HCT116 (cell line): ENCODE data around the gene GRIK3. TPM values are rescaled to one million over a fixed set of nuclear protein-coding genes. Genes with fewer than 3 reads are reported as not detected.

Experiments used
- ATAC-seq: fragments of 200-7000 bp; cut with Tn5 transposase; 2 replicates; pipeline ENCODE4 v1.9.1; 2020; ENCODE audit warnings: mild to moderate bottlenecking, moderate library complexity
- Bru-seq: library from RNA; stranded (reverse); fragments of 400-500 nt; gene quantifications from one replicate; lab custom pipeline; 2021; lab: Mats Ljungman, UMichigan
- BruChase-seq, 2 experiments: library from RNA; stranded (reverse); fragments of 400-500 nt; gene quantifications; one replicate each; lab custom pipeline; 2021; lab: Mats Ljungman, UMichigan
- BruUV-seq: library from RNA; stranded (reverse); fragments of 400-500 nt; replicated peaks from 2 replicates; lab custom pipeline; 2021; lab: Mats Ljungman, UMichigan
- CTCF ChIA-PET: fragments of 300-600 bp; sonication (Branson Sonifier 250); formaldehyde crosslinking; loops from one replicate; lab custom pipeline; 2021; ENCODE audit warnings: antibody characterized with exemption; lab: Charles Lee
- POLR2A ChIA-PET: fragments of 300-600, 350-600 bp; sonication (Branson Sonifier 250); formaldehyde crosslinking; loops from one replicate; lab custom pipeline; 2021; ENCODE audit warnings: antibody characterized with exemption; lab: Charles Lee
- RAD21 ChIA-PET, 2 experiments: fragments of 300-600 bp; sonication (Branson Sonifier 250); formaldehyde crosslinking; loops; one replicate each; lab custom pipeline; 2023; ENCODE audit warnings: low total read pairs in 2 of 2; ENCODE audit not compliant: uncharacterized antibody in 2 of 2, unreplicated experiment in 2 of 2, low non-redundant PET in 1 of 2; lab: Charles Lee
- DNase-seq: peaks from one replicate; pipeline ENCODE4 v3.0.0-alpha.2; 2010; ENCODE audit warnings: low read depth, low spot score
- H2AFZ ChIP-seq: fragments of 200-600 bp; shearing (Covaris generic), sonication (generic); 2 replicates; pipeline ENCODE4 v1.6.1; 2017; ENCODE audit warnings: low read depth, mixed run types, mixed read lengths, antibody characterized with exemption, low read length; ENCODE audit not compliant: poor library complexity, severe bottlenecking
- H3K27ac ChIP-seq: 2 replicates; pipeline ENCODE4 v1.5.1; 2012; ENCODE audit warnings: low read depth, low read length
- H3K27me3 ChIP-seq: fragments of 200-600 bp; sonication (generic); 2 replicates; pipeline ENCODE4 v1.6.1; 2016; ENCODE audit warnings: mixed run types, low read length, mixed read lengths; ENCODE audit not compliant: insufficient read depth
- H3K36me3 ChIP-seq, 2 experiments: fragments of 200-500 bp in 1 of 2; fragments of 200-600 bp in 1 of 2; sonication (Bioruptor generic) in 1 of 2; sonication (generic) in 1 of 2; 2 replicates each; pipeline versions ENCODE4 v1.5.1 to v1.6.1; 2014 to 2016; ENCODE audit warnings: low read length in 2 of 2, inconsistent platforms in 1 of 2, mixed read lengths in 1 of 2, mixed run types in 1 of 2; ENCODE audit not compliant: insufficient read depth in 2 of 2, control insufficient read depth in 1 of 2
- H3K4me1 ChIP-seq, 2 experiments: fragments of 200-600 bp in 1 of 2; sonication (generic) in 1 of 2; 2 replicates each; pipeline versions ENCODE4 v1.5.1 to v1.6.1; 2012 to 2017; ENCODE audit warnings: low read length in 2 of 2, inconsistent platforms in 1 of 2, mild to moderate bottlenecking in 1 of 2, mixed read lengths in 1 of 2, mixed run types in 1 of 2, moderate library complexity in 1 of 2; ENCODE audit not compliant: insufficient read depth in 2 of 2, control insufficient read depth in 1 of 2
- H3K4me2 ChIP-seq: fragments of 200-600 bp; sonication (generic); 2 replicates; pipeline ENCODE4 v1.6.1; 2017; ENCODE audit warnings: mixed run types, low read length, mixed read lengths
- H3K4me3 ChIP-seq, 2 experiments: fragments of 200-600 bp in 1 of 2; sonication (generic) in 1 of 2; replicated peaks in 1 of 2; 2 replicates each; pipeline ENCODE4 v1.5.1; 2011 to 2016; ENCODE audit warnings: low read length in 2 of 2, control low read depth in 1 of 2, low read depth in 1 of 2, mild to moderate bottlenecking in 1 of 2, mixed read lengths in 1 of 2, mixed run types in 1 of 2
- H3K79me2 ChIP-seq: fragments of 200-600 bp; sonication (generic); 2 replicates; pipeline ENCODE4 v1.6.1; 2017; ENCODE audit warnings: mild to moderate bottlenecking, mixed run types, low read length, moderate library complexity, mixed read lengths; ENCODE audit not compliant: insufficient read depth
- H3K9ac ChIP-seq: fragments of 200-600 bp; sonication (generic); 2 replicates; pipeline ENCODE4 v1.6.1; 2016; ENCODE audit warnings: low read length, mixed read lengths
- H3K9me2 ChIP-seq: fragments of 200-600 bp; sonication (generic), shearing (Covaris generic); 2 replicates; pipeline ENCODE4 v1.6.1; 2017; ENCODE audit warnings: mixed run types, mild to moderate bottlenecking, moderate library complexity; ENCODE audit not compliant: insufficient read depth
- H3K9me3 ChIP-seq, 2 experiments: fragments of 200-500 bp in 1 of 2; fragments of 200-600 bp in 1 of 2; sonication (Bioruptor generic) in 1 of 2; sonication (generic) in 1 of 2; 2 replicates each; pipeline ENCODE4 v1.6.1; 2014 to 2017; ENCODE audit warnings: low read length in 2 of 2, mixed read lengths in 2 of 2, inconsistent platforms in 1 of 2, low read depth in 1 of 2, mild to moderate bottlenecking in 1 of 2, mixed run types in 1 of 2, moderate library complexity in 1 of 2; ENCODE audit not compliant: control insufficient read depth in 1 of 2, insufficient read depth in 1 of 2
- H4K20me1 ChIP-seq: fragments of 200-600 bp; sonication (generic), shearing (Covaris generic); 2 replicates; pipeline ENCODE4 v1.6.1; 2017; ENCODE audit warnings: mixed run types, mild to moderate bottlenecking, moderate library complexity; ENCODE audit not compliant: insufficient read depth
- ELF1 ChIP-seq: IDR thresholded peaks from 2 replicates; pipeline ENCODE4 v1.6.1; 2012; ENCODE audit warnings: low read depth, borderline replicate concordance
- EZH2phosphoT487 ChIP-seq: fragments of 200-600 bp; IDR thresholded peaks from 2 replicates; pipeline ENCODE4 v1.6.1; 2018; ENCODE audit warnings: antibody characterized with exemption, borderline replicate concordance
- FOSL1 ChIP-seq: IDR thresholded peaks from 2 replicates; pipeline ENCODE4 v1.6.1; 2012; ENCODE audit warnings: low read depth
- JUND ChIP-seq: IDR thresholded peaks from 2 replicates; pipeline ENCODE4 v1.6.1; 2012
- POLR2A ChIP-seq: IDR thresholded peaks from 2 replicates; pipeline ENCODE4 v1.7.0; 2011; ENCODE audit warnings: borderline replicate concordance; ENCODE audit not compliant: insufficient read depth, insufficient read length; ENCODE audit errors: extremely low read depth
- POLR2AphosphoS5 ChIP-seq: IDR thresholded peaks from 2 replicates; pipeline ENCODE4 v1.6.1; 2011; ENCODE audit warnings: mild to moderate bottlenecking, low read depth, low read length, moderate library complexity
- RAD21 ChIP-seq: IDR thresholded peaks from 2 replicates; pipeline ENCODE4 v1.6.1; 2012; ENCODE audit warnings: low read depth, mild to moderate bottlenecking
- REST ChIP-seq: IDR thresholded peaks from 2 replicates; pipeline ENCODE4 v1.6.1; 2012; ENCODE audit warnings: low read depth
- SP1 ChIP-seq: IDR thresholded peaks from 2 replicates; pipeline ENCODE4 v1.6.1; 2012; ENCODE audit warnings: low read depth
- YY1 ChIP-seq: IDR thresholded peaks from 2 replicates; pipeline ENCODE4 v1.6.1; 2011; ENCODE audit warnings: low read length, low read depth, moderate library complexity, mild to moderate bottlenecking; ENCODE audit not compliant: insufficient replicate concordance; ENCODE audit errors: extremely low read depth
- ZFX ChIP-seq: fragments of 450-650 bp; IDR thresholded peaks from 2 replicates; pipeline ENCODE4 v1.6.1; 2017
- intact Hi-C: fragments of 100-400 bp; cut with micrococcal nuclease; formaldehyde crosslinking; loops from 2 replicates; pipeline ENCODE4 v1.10.0; 2022
- long read RNA-seq: library from polyadenylated mRNA; unstranded; transcript quantifications from one replicate; pipeline ENCODE4 v2.0.0, GENCODE V29; 2021; ENCODE audit not compliant: unreplicated experiment
- polyA plus RNA-seq: library from polyadenylated mRNA; unstranded; fragments of >200 nt; gene quantifications from 2 replicates; pipeline ENCODE4 v1.2.1, GENCODE V29; 2012; ENCODE audit warnings: missing spikeins
- total RNA-seq: library from RNA; stranded (reverse); gene quantifications from one replicate; pipeline ENCODE4 v1.2.1, GENCODE V29; 2021; ENCODE audit not compliant: unreplicated experiment
- TF ChIP-seq, protein P1 (sequence below): IDR thresholded peaks from 2 replicates; pipeline ENCODE4 v1.6.1; 2012
- TF ChIP-seq, protein P2 (sequence below): IDR thresholded peaks from 2 replicates; pipeline ENCODE4 v1.6.1; 2012

Gene GRIK3
- total RNA-seq (not detected), Bru-seq, nascent RNA (not detected), BruChase-seq, experiment 1, labeled RNA remaining after a 6-hour chase (not detected), BruChase-seq, experiment 2, labeled RNA remaining after a 2-hour chase (not detected)
- not detected in 2 replicates for polyA plus RNA-seq
- long read RNA-seq: 0 reads

DNA sequence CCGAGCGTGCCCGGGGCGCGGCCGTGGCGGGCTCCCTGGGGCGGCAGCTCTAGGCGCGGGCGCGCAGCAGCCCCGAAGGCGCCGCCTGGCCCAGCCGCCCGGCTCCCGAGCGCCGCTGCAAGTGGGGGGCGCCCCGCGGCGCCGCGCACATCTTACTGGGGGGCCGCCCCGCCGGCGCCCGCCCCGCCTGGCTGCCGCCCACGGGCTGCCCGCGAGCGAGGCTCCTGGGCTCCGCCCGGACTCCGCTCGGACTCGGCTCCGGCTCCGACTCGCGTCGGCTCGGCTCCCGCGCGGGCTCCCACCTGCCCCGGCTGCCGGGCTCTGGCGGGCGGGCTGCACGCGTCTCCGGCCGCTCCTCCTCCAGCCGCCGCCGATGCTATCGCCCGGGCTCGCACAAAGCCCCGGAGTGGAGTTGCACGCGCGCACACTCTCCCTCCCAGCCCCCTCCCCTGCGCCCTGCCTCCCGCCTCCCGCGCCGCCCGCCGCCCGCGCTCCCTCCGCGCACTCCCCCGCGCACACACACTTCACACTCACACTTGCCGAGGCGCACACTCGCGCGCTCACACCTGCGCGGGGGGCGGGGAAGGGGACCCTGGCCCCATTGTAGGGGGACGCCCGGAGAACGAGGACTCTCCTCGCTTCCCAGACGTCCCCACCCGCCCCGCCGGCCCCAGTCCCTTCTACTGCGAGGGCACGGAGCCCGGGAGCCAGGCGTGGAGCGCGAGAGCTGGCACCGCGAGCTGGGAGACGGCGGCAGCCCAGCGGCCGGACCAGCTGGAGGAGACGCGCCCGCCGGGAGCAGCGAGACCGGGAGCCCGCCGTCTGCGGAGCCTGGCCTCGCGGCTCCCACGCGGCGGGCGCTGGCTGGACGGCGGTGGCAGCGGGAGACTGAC lies at the start of gene GRIK3:
GRIK3 (minus strand) TSS at position 395 of the 893 bp plus-strand sequence. CDS start 407 bp downstream, outside the sequence.
- CTCF ChIA-PET: no interaction called here
- no TSS peak for BruUV-seq

DNA sequence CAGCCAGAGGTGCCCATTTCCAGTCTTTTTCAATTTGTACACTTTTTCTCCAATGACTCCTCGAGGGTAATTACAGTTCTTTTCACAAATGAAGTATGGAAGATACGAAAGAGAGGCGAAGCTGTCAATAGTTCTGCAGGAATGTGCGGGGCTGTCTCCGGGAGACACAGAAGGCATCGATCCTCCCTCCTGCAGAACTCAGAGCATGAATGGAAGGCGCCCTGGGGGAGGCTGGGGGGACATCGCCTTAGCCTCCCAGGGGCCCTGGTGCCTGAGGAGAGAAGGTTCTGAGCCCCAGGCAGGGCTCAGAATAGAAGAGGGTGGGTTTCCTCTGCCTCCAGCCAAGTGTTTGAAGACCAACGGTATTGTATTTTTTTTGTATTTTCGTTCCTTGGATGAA lies 49.7 kb upstream of the GRIK3 start:
- no peak overlapping the region for H2AFZ ChIP-seq
- H3K27me3 ChIP-seq: peaks cover 31% of the 10 kb centered on the region
- no peaks in the 10 kb centered on the region for H4K20me1 ChIP-seq
- no peaks in the 10 kb centered on the region for H3K79me2 ChIP-seq
- no peak overlapping the region for H3K9ac ChIP-seq
- H3K4me3 ChIP-seq: no peak overlapping the region
- ChIA-PET RAD21 (no interaction called here), CTCF (no interaction called here), POLR2A (no interaction called here)
- intact Hi-C loops: no loop called here
- no peaks in the 10 kb centered on the region for H3K9me2 ChIP-seq
- no peak overlapping the region for H3K4me2 ChIP-seq
- no peaks in the 10 kb centered on the region for H3K4me1 ChIP-seq
- no TSS peak for BruUV-seq
- no peaks in the 10 kb centered on the region for H3K9me3 ChIP-seq
- H3K27ac ChIP-seq: no peak overlapping the region
- H3K36me3 ChIP-seq: no peaks in the 10 kb centered on the region
- no peak for ATAC-seq
- DNase-seq: no peak
- TF ChIP-seq EZH2phosphoT487 (no peak), FOSL1 (no peak), SP1 (no peak), ZFX (no peak), POLR2AphosphoS5 (no peak), REST (no peak), POLR2A (no peak), RAD21 (no peak), ELF1 (no peak)
- TF ChIP-seq, protein P1, sequence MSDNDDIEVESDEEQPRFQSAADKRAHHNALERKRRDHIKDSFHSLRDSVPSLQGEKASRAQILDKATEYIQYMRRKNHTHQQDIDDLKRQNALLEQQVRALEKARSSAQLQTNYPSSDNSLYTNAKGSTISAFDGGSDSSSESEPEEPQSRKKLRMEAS: no peak
- TF ChIP-seq, protein P2, sequence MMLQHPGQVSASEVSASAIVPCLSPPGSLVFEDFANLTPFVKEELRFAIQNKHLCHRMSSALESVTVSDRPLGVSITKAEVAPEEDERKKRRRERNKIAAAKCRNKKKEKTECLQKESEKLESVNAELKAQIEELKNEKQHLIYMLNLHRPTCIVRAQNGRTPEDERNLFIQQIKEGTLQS: no peak

More for the DNA sequence above, at the start of gene GRIK3:
- no peak within 1 kb of the TSS for H3K4me2 ChIP-seq
- H3K27me3 ChIP-seq: peaks cover 14% of the 10 kb centered on the region
- no peak within 1 kb of the TSS for H2AFZ ChIP-seq
- no peak for ATAC-seq
- no peaks in the 10 kb centered on the region for H3K79me2 ChIP-seq
- H3K36me3 ChIP-seq: no peaks in the 10 kb centered on the region
- H3K9ac ChIP-seq: no peak within 1 kb of the TSS
- H3K4me3 ChIP-seq: no peak within 1 kb of the TSS
- no peak within 1 kb of the TSS for H3K27ac ChIP-seq
- RAD21 ChIA-PET: no interaction called here
- H3K9me3 ChIP-seq: no peaks in the 10 kb centered on the region
- no peaks in the 10 kb centered on the region for H3K9me2 ChIP-seq
- TF ChIP-seq POLR2A: no peak
- TF ChIP-seq YY1: no peak
- no peak for TF ChIP-seq JUND
- no peak for TF ChIP-seq EZH2phosphoT487
- TF ChIP-seq, all 23 proteins: peak for 0
- no peaks in the 10 kb centered on the region for H4K20me1 ChIP-seq
- POLR2A ChIA-PET: no interaction called here
- intact Hi-C loops: loop anchor here (5.0 kb wide), 1 partner anchor 427 kb away; no protein-coding TSS in a partner anchor
- H3K4me1 ChIP-seq: no peaks in the 10 kb centered on the region
- DNase-seq: no peak
